Right atrium auricular region (tissue), 2 donors: ENCODE data around the gene KCTD16. TPM values are rescaled to one million over a fixed set of nuclear protein-coding genes. Genes with fewer than 3 reads are reported as not detected.

Experiments
- DNase-seq: peaks from one replicate; pipeline ENCODE4 v3.0.0-alpha.2; 2019; ENCODE audit warnings: low spot score
- H3K27ac ChIP-seq, 2 donors: fragments of 200-600 bp; sonication (generic); 1 replicate in 1 of 2; 2 replicates in 1 of 2; pipeline ENCODE4 v1.5.1; 2016 to 2019
- H3K27me3 ChIP-seq, 2 donors: fragments of 200-600 bp; sonication (generic); one replicate each; pipeline versions ENCODE4 v1.5.1 to v1.6.0; 2017 to 2019
- H3K36me3 ChIP-seq: fragments of 200-600 bp; sonication (generic); one replicate; pipeline ENCODE4 v1.5.1; 2016
- H3K4me1 ChIP-seq, 2 donors: fragments of 200-600 bp; sonication (generic); one replicate each; pipeline versions ENCODE4 v1.5.1 to v1.6.0; 2017 to 2019
- H3K4me3 ChIP-seq, 2 donors: fragments of 200-600 bp; sonication (generic); 1 replicate in 1 of 2; 2 replicates in 1 of 2; pipeline ENCODE4 v1.5.1; 2017 to 2019; ENCODE audit warnings: mild to moderate bottlenecking in 1 of 2, moderate library complexity in 1 of 2
- H3K9me3 ChIP-seq, 2 donors: fragments of 200-600 bp; sonication (generic); one replicate each; pipeline ENCODE4 v1.5.1; 2019
- total RNA-seq, 2 donors: library from RNA; depleted of rRNA; stranded (reverse); fragments of >200 nt; gene quantifications; one replicate each; pipeline ENCODE4 v1.1.0, GENCODE V29; 2016
- TF ChIP-seq, protein P1 (sequence below), 2 donors: fragments of 200-600 bp; sonication (generic); IDR thresholded peaks; one replicate each; pipeline ENCODE4 v1.5.1; 2019; ENCODE audit warnings: antibody characterized with exemption in 2 of 2

Gene KCTD16
- total RNA-seq, 2 donors from 2014 or later: 0.04 to 0.28 TPM

DNA sequence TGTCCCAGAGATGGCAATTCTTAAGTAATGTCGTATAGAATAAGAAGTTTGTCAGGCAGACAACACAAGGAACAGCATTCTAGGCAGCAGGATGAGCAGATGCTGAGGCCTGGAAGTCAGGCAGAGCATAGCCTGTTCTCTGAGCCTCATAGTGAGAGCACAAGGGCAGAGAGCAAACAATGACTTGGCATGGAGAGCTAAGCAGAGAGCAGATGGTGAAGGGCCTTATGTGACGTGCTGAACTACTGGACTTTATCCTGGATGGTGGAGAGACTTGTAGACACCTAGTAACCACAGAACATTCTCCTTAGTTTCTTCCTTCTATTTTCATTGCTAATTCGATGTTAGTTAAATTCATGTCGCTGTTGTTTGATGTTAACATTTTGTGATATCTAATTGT lies 60.1 kb downstream of the KCTD16 start:
- Histone ChIP-seq H3K4me3 (no peak overlapping the region), H3K9me3 (no peaks in the 10 kb centered on the region), H3K36me3 (no peaks in the 10 kb centered on the region), H3K27me3 (no peaks in the 10 kb centered on the region), H3K27ac (no peak overlapping the region), H3K4me1 (no peaks in the 10 kb centered on the region)
- TF ChIP-seq, protein P1, sequence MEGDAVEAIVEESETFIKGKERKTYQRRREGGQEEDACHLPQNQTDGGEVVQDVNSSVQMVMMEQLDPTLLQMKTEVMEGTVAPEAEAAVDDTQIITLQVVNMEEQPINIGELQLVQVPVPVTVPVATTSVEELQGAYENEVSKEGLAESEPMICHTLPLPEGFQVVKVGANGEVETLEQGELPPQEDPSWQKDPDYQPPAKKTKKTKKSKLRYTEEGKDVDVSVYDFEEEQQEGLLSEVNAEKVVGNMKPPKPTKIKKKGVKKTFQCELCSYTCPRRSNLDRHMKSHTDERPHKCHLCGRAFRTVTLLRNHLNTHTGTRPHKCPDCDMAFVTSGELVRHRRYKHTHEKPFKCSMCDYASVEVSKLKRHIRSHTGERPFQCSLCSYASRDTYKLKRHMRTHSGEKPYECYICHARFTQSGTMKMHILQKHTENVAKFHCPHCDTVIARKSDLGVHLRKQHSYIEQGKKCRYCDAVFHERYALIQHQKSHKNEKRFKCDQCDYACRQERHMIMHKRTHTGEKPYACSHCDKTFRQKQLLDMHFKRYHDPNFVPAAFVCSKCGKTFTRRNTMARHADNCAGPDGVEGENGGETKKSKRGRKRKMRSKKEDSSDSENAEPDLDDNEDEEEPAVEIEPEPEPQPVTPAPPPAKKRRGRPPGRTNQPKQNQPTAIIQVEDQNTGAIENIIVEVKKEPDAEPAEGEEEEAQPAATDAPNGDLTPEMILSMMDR (IDR thresholded peaks at IDR 0.05): no peak
- no peak for DNase-seq

DNA sequence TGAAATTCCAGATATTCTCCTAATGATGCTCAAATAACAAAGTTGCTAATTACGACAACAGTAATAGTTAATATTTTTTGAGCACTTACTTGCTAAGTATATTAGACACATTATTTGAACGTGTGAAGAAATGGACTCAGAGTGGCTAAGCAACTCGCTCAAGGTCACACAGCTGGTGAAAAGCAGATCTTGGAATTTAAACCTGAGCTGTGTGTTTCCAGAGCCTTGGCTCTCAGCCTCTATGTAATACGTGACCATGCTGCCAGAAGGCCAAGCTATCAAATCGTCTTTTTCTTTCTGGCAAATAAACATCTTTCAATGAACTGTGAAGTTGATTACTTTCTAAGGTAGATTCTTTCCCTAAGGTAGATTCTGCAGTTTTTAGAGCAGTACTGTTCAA lies 61.6 kb downstream of the KCTD16 start:
- Histone ChIP-seq H3K27ac (no peak overlapping the region), H3K9me3 (no peaks in the 10 kb centered on the region), H3K4me1 (no peaks in the 10 kb centered on the region), H3K36me3 (no peaks in the 10 kb centered on the region), H3K27me3 (no peaks in the 10 kb centered on the region), H3K4me3 (no peak overlapping the region)
- no peak for DNase-seq
- TF ChIP-seq, protein P1 (IDR thresholded peaks at IDR 0.05): no peak

DNA sequence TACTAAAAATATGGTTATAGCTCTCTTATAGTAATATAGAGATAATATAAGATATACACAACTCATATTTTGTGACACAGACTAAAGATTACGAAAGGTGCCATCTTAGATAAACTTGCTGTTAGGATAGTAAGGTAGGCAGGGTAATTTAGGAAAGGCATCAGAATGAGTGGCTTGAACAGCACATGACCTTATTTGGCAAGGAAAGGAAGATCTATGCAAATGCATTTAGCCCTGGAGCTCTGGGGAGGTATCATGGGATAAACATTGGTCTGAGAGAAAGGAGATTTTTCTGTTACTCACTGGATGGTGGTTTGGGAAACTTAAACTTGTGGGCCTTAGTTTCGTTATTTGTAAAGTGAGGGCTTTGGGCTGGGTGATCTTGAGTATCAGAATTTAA lies 65.8 kb downstream of the KCTD16 start:
- TF ChIP-seq, protein P1 (IDR thresholded peaks at IDR 0.05): no peak
- no peaks in the 10 kb centered on the region for H3K9me3 ChIP-seq

DNA sequence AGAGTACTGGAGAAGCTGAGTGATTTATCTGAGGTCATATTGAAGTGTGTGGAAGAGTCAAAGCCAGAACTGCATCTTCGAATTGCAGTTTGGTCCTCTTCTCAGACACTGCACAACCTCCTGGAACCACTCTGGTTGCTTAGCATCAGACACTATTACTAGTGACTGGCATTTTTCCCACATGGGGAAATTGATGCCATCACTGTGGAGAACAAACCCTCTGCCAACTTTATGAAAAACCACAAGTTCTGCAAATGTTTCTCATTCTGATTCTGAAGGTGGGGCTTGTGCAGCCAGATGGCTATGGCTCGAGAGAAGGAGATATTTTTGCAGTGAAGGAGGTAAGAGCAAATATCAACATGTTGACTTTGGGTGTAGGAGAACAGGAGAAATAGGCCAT lies 67.2 kb downstream of the KCTD16 start:
- Histone ChIP-seq H3K4me1 (no peaks in the 10 kb centered on the region), H3K27me3 (no peaks in the 10 kb centered on the region), H3K4me3 (no peak overlapping the region), H3K9me3 (no peaks in the 10 kb centered on the region), H3K27ac (no peak overlapping the region), H3K36me3 (no peaks in the 10 kb centered on the region)
- DNase-seq: no peak
- TF ChIP-seq, protein P1 (IDR thresholded peaks at IDR 0.05): no peak

More for the DNA sequence above, 65.8 kb downstream of the KCTD16 start:
- DNase-seq: no peak
- no peaks in the 10 kb centered on the region for H3K36me3 ChIP-seq
- H3K27ac ChIP-seq: no peak overlapping the region
- no peak overlapping the region for H3K4me3 ChIP-seq
- H3K4me1 ChIP-seq: no peaks in the 10 kb centered on the region
- H3K27me3 ChIP-seq: no peaks in the 10 kb centered on the region

DNA sequence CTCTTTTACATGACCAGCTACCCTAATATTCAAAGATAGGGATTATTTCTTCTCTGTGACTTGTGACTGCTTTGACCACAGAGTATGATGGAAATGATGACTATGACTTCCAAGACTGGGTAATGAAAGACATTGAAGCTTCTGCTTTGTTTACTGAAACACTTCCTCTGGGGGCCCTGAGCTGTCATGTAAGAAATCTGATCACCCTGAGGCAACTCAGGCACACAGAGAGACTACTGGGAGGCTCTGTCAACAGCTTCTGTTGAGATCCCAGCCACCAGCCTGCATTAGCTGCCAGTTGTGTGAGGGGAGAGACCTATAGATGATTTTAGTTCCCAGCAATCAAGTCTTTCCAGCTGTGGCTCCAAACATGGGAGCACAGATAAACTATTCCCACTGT lies 76.5 kb downstream of the KCTD16 start:
- TF ChIP-seq, protein P1 (IDR thresholded peaks at IDR 0.05): no peak
- Histone ChIP-seq H3K4me3 (no peak overlapping the region), H3K9me3 (no peaks in the 10 kb centered on the region), H3K27ac (no peak overlapping the region), H3K4me1 (no peaks in the 10 kb centered on the region), H3K27me3 (no peaks in the 10 kb centered on the region), H3K36me3 (no peaks in the 10 kb centered on the region)
- no peak for DNase-seq

DNA sequence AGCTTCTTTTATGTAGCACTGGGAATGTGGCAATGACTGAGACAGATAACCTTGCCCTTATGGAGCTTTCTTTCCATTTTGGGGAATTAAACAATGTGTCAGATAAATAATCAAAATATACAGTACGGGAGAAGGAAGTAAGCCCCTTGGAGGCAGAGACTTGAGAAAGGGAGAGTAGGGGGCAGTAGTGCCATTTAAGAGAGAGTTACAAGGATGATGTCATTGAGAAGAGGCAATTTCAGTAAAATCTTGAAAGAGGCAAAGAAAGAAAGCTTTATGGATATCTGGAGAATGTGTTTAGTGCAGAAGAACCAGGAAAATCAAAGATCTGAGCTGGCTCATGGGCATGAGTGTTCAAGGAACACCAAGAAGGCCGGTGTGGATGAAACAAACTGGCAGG lies 77.3 kb downstream of the KCTD16 start:
- H3K4me1 ChIP-seq: no peaks in the 10 kb centered on the region
- H3K4me3 ChIP-seq: no peak overlapping the region
- TF ChIP-seq, protein P1 (IDR thresholded peaks at IDR 0.05): no peak
- H3K27ac ChIP-seq: no peak overlapping the region
- no peaks in the 10 kb centered on the region for H3K9me3 ChIP-seq
- no peaks in the 10 kb centered on the region for H3K27me3 ChIP-seq
- H3K36me3 ChIP-seq: no peaks in the 10 kb centered on the region
- DNase-seq: no peak
